ENCODE results near the gene TWSG1.
A peak's percentile ranks its signal among the peaks of the same experiment; 100 is the strongest.

Gene TWSG1

GRCh38 chr18:9334329-9334972, at the start of gene TWSG1:
TWSG1 (plus strand) TSS chr18:9334773; CDS start chr18:9337230, 2,457 bp downstream.
- DNase-seq (ENCODE audit: extremely low spot score, insufficient read length, low read depth) (peak; percentile 98), FAIRE-seq (peak; percentile 84)

GRCh38 chr18:9285604-9286003, 49.0 kb upstream of the TWSG1 start:
- FAIRE-seq (no peak), DNase-seq (ENCODE audit: extremely low spot score, insufficient read length, low read depth) (no peak)

GRCh38 chr18:9287036-9287435, 47.5 kb upstream of the TWSG1 start:
- no peak for FAIRE-seq
- no peak for DNase-seq (ENCODE audit: extremely low spot score, insufficient read length, low read depth)

GRCh38 chr18:9289698-9290097, 44.9 kb upstream of the TWSG1 start:
- no peak for FAIRE-seq
- DNase-seq (ENCODE audit: extremely low spot score, insufficient read length, low read depth) = no peak

- DNase-seq (ENCODE audit: extremely low spot score, insufficient read length, low read depth) = no peak
- no peak for FAIRE-seq
Measured at GRCh38 chr18:9290156-9290555, 44.4 kb upstream of the TWSG1 start.

GRCh38 chr18:9292047-9292446, 42.5 kb upstream of the TWSG1 start:
- no peak for FAIRE-seq
- DNase-seq (ENCODE audit: extremely low spot score, insufficient read length, low read depth) = no peak

- no peak for FAIRE-seq
Measured at GRCh38 chr18:9293948-9294347, 40.6 kb upstream of the TWSG1 start.

GRCh38 chr18:9296233-9297006, 38.2 kb upstream of the TWSG1 start:
- no peak for FAIRE-seq
- no peak for DNase-seq (ENCODE audit: extremely low spot score, insufficient read length, low read depth)

More at GRCh38 chr18:9293948-9294347, 40.6 kb upstream of the TWSG1 start:
- DNase-seq (ENCODE audit: extremely low spot score, insufficient read length, low read depth) = no peak

GRCh38 chr18:9297007-9297393, 37.6 kb upstream of the TWSG1 start:
- DNase-seq (ENCODE audit: extremely low spot score, insufficient read length, low read depth) = no peak
- FAIRE-seq = no peak

GRCh38 chr18:9304388-9305070, 30.0 kb upstream of the TWSG1 start:
- FAIRE-seq (no peak), DNase-seq (ENCODE audit: extremely low spot score, insufficient read length, low read depth) (no peak)

GRCh38 chr18:9319333-9319732, 15.2 kb upstream of the TWSG1 start:
- FAIRE-seq (no peak), DNase-seq (ENCODE audit: extremely low spot score, insufficient read length, low read depth) (no peak)

GRCh38 chr18:9321017-9321452, 13.5 kb upstream of the TWSG1 start:
- DNase-seq (ENCODE audit: extremely low spot score, insufficient read length, low read depth) (no peak), FAIRE-seq (no peak)

GRCh38 chr18:9321736-9322135, 12.8 kb upstream of the TWSG1 start:
- no peak for FAIRE-seq
- DNase-seq (ENCODE audit: extremely low spot score, insufficient read length, low read depth) = no peak

- DNase-seq (ENCODE audit: extremely low spot score, insufficient read length, low read depth) = no peak
- no peak for FAIRE-seq
Measured at GRCh38 chr18:9322744-9323143, 11.8 kb upstream of the TWSG1 start.

- FAIRE-seq (no peak), DNase-seq (ENCODE audit: extremely low spot score, insufficient read length, low read depth) (no peak)
Measured at GRCh38 chr18:9323750-9324445, 10.7 kb upstream of the TWSG1 start.

- FAIRE-seq (no peak), DNase-seq (ENCODE audit: extremely low spot score, insufficient read length, low read depth) (no peak)
Measured at GRCh38 chr18:9325716-9326115, 8.9 kb upstream of the TWSG1 start.

- FAIRE-seq = no peak
- no peak for DNase-seq (ENCODE audit: extremely low spot score, insufficient read length, low read depth)
Measured at GRCh38 chr18:9328776-9329175, 5.8 kb upstream of the TWSG1 start.

GRCh38 chr18:9329471-9329870, 5.1 kb upstream of the TWSG1 start:
- FAIRE-seq (no peak), DNase-seq (ENCODE audit: extremely low spot score, insufficient read length, low read depth) (no peak)

- DNase-seq (ENCODE audit: extremely low spot score, insufficient read length, low read depth) = no peak
- FAIRE-seq = no peak
Measured at GRCh38 chr18:9330419-9330818, 4.2 kb upstream of the TWSG1 start.
